Ishikawa (cell line): ENCODE results near the gene DOK6.

Experiments
- CEBPB ChIP-seq: IDR thresholded peaks from 2 replicates; pipeline ENCODE4 v1.6.1; 2012
- CREB1 ChIP-seq: IDR thresholded peaks from 2 replicates; pipeline ENCODE4 v1.6.1; 2012; ENCODE audit warnings: low read depth
- EP300 ChIP-seq: IDR thresholded peaks from 2 replicates; pipeline ENCODE4 v1.6.1; 2012; ENCODE audit warnings: borderline replicate concordance
- FOXM1 ChIP-seq: IDR thresholded peaks from 2 replicates; pipeline ENCODE4 v1.6.1; 2012; ENCODE audit warnings: low read depth, borderline replicate concordance
- NFIC ChIP-seq: IDR thresholded peaks from 2 replicates; pipeline ENCODE4 v1.6.1; 2012
- REST ChIP-seq: IDR thresholded peaks from 2 replicates; pipeline ENCODE4 v1.6.1; 2012; ENCODE audit warnings: low read depth, mild to moderate bottlenecking
- TAF1 ChIP-seq: IDR thresholded peaks from 2 replicates; pipeline ENCODE4 v1.6.1; 2012; ENCODE audit warnings: low read depth, mild to moderate bottlenecking
- YY1 ChIP-seq: IDR thresholded peaks from 2 replicates; pipeline ENCODE4 v1.6.1; 2012; ENCODE audit warnings: low read depth
- ZBTB7A ChIP-seq: IDR thresholded peaks from 2 replicates; pipeline ENCODE4 v1.6.1; 2012; ENCODE audit warnings: low read depth
- TF ChIP-seq, protein P1 (sequence below): IDR thresholded peaks from 2 replicates; pipeline ENCODE4 v1.6.1; 2012

GRCh38 chr18:69674966-69675365 lies 274.3 kb downstream of the DOK6 start:
- TF ChIP-seq REST = no peak
- no peak for TF ChIP-seq YY1
- TF ChIP-seq, protein P1, sequence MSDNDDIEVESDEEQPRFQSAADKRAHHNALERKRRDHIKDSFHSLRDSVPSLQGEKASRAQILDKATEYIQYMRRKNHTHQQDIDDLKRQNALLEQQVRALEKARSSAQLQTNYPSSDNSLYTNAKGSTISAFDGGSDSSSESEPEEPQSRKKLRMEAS = no peak
- no peak for TF ChIP-seq EP300
- TF ChIP-seq CEBPB = no peak
- no peak for TF ChIP-seq ZBTB7A
- no peak for TF ChIP-seq FOXM1
- TF ChIP-seq TAF1 = no peak
- no peak for TF ChIP-seq NFIC
- TF ChIP-seq CREB1 = no peak
